SK-N-MC (cell line): ENCODE measurements around the gene SLC35F3.

Source experiments
- EZH2 ChIP-seq: fragments of 200-600 bp; sonication (generic); IDR thresholded peaks from one replicate; pipeline ENCODE4 v1.6.1; 2017; ENCODE audit warnings: antibody characterized with exemption
- FOXP2 ChIP-seq: optimal IDR thresholded peaks from 2 replicates; pipeline ENCODE3; 2011; ENCODE audit warnings: mild to moderate bottlenecking, moderate library complexity; ENCODE audit not compliant: insufficient read depth; ENCODE audit errors: extremely low read length, control extremely low read depth
- POLR2AphosphoS5 ChIP-seq: IDR thresholded peaks from 2 replicates; pipeline ENCODE4 v1.6.1; 2012; ENCODE audit warnings: mild to moderate bottlenecking, low read depth, low read length, borderline replicate concordance

DNA sequence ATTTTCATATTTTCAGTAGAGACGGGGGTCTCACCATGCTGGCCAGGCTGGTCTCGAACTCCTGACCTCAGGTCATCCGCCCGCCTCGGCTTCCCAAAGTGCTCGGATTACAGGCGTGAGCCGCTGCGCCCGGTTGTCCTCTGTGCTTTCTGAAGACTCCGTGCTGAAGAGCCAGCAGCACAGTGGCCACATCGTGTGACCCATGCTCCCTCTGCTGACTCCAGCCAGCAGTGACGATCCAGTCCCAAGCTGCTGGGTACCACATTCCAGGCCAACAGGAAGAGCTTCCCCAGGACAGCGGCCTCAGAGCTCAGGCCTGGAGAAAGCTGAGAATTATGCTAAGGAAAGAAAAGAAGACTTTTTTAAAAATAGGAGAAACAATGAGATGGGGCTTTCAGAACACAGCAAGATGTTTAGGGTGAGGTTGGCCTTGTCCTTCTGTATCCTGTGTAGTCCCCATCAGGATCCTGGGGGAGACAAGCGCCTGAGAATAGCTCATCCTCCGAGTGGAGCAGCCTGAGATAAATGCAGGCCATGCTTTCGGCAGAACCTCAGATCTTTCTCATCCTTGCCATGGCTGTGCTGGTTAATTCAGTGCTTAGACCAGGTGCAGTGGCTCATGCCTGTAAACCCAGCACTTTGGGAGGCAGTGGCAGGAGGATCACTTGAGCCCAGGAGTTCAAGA is 207.1 kb downstream of the SLC35F3 start:
- TF ChIP-seq EZH2 (no peak), POLR2AphosphoS5 (no peak), FOXP2 (no peak)
